Neural crest cell (in vitro differentiated cells): Measurements from ENCODE around the gene ENPP1. TPM values are rescaled to one million over a fixed set of nuclear protein-coding genes. Genes with fewer than 3 reads are reported as not detected.

Source experiments
- DNase-seq: peaks from one replicate; pipeline ENCODE4 v3.0.0; 2021; ENCODE audit warnings: low read depth, mixed read lengths, low spot score
- H3K27ac Mint-ChIP-seq: one replicate; pipeline ENCODE4 v1.8.0; 2021; ENCODE audit warnings: mild to moderate bottlenecking, mixed read lengths; ENCODE audit not compliant: unreplicated experiment
- H3K27me3 Mint-ChIP-seq: 2 replicates; pipeline ENCODE4 v1.8.0; 2021; ENCODE audit warnings: low read depth, mild to moderate bottlenecking, mixed read lengths
- H3K36me3 Mint-ChIP-seq: 2 replicates; pipeline ENCODE4 v1.8.0; 2021; ENCODE audit warnings: low read depth, mild to moderate bottlenecking, mixed read lengths
- H3K4me1 Mint-ChIP-seq: 2 replicates; pipeline ENCODE4 v1.8.0; 2021; ENCODE audit warnings: mixed read lengths
- H3K4me3 Mint-ChIP-seq: one replicate; pipeline ENCODE4 v1.8.0; 2021; ENCODE audit warnings: mild to moderate bottlenecking, mixed read lengths
- H3K9me3 Mint-ChIP-seq: 2 replicates; pipeline ENCODE4 v1.8.0; 2021; ENCODE audit warnings: mixed read lengths
- CTCF ChIP-seq: fragments of 200-600 bp; sonication (generic); conservative IDR thresholded peaks from 2 replicates; pipeline ENCODE4 v1.5.0; 2021; ENCODE audit warnings: antibody characterized with exemption, mild to moderate bottlenecking
- total RNA-seq: library from RNA; stranded (reverse); gene quantifications from 2 replicates; pipeline ENCODE4 v1.2.1, GENCODE V29; 2021

The ENPP1 gene
- total RNA-seq, 1 donor from 2014 or later = 4.9 TPM

- DNase-seq = no peak
- no peak for TF ChIP-seq CTCF
- H3K4me3 Mint-ChIP-seq = no peak overlapping the region
These were observed 11.8 kb downstream of the ENPP1 start for GRCh38 chr6:131819572-131820124.

GRCh38 chr6:131821010-131821807, 13.4 kb downstream of the ENPP1 start:
- no peak for DNase-seq
- peaks cover 12% of the 10 kb centered on the region for H3K4me1 Mint-ChIP-seq
- no peak for TF ChIP-seq CTCF
- no peak overlapping the region for H3K27ac Mint-ChIP-seq
- H3K36me3 Mint-ChIP-seq = no peaks in the 10 kb centered on the region
- H3K4me3 Mint-ChIP-seq = no peak overlapping the region
- no peaks in the 10 kb centered on the region for H3K27me3 Mint-ChIP-seq
- no peaks in the 10 kb centered on the region for H3K9me3 Mint-ChIP-seq

More at GRCh38 chr6:131819572-131820124, 11.8 kb downstream of the ENPP1 start:
- no peak overlapping the region for H3K27ac Mint-ChIP-seq
- H3K9me3 Mint-ChIP-seq = no peaks in the 10 kb centered on the region
- H3K27me3 Mint-ChIP-seq = no peaks in the 10 kb centered on the region
- peaks cover 12% of the 10 kb centered on the region for H3K4me1 Mint-ChIP-seq
- H3K36me3 Mint-ChIP-seq = no peaks in the 10 kb centered on the region

GRCh38 chr6:131822119-131822518, 14.3 kb downstream of the ENPP1 start:
- Mint-ChIP-seq H3K4me1 (peaks cover 12% of the 10 kb centered on the region), H3K27ac (no peak overlapping the region), H3K27me3 (no peaks in the 10 kb centered on the region), H3K4me3 (no peak overlapping the region), H3K36me3 (no peaks in the 10 kb centered on the region), H3K9me3 (no peaks in the 10 kb centered on the region)
- DNase-seq = no peak
- no peak for TF ChIP-seq CTCF

- Mint-ChIP-seq H3K4me1 (peaks cover 12% of the 10 kb centered on the region), H3K27ac (no peak overlapping the region)
These were observed 15.6 kb downstream of the ENPP1 start for GRCh38 chr6:131823276-131823902.

GRCh38 chr6:131825946-131826345, 18.1 kb downstream of the ENPP1 start:
- no peaks in the 10 kb centered on the region for H3K9me3 Mint-ChIP-seq
- DNase-seq = no peak
- no peak overlapping the region for H3K27ac Mint-ChIP-seq
- H3K4me3 Mint-ChIP-seq = no peak overlapping the region
- no peaks in the 10 kb centered on the region for H3K27me3 Mint-ChIP-seq
- peaks cover 8% of the 10 kb centered on the region for H3K4me1 Mint-ChIP-seq
- TF ChIP-seq CTCF = no peak
- peaks cover 3% of the 10 kb centered on the region for H3K36me3 Mint-ChIP-seq

More at GRCh38 chr6:131823276-131823902, 15.6 kb downstream of the ENPP1 start:
- Mint-ChIP-seq H3K4me3 (no peak overlapping the region), H3K27me3 (no peaks in the 10 kb centered on the region), H3K9me3 (no peaks in the 10 kb centered on the region), H3K36me3 (no peaks in the 10 kb centered on the region)
- TF ChIP-seq CTCF = no peak
- no peak for DNase-seq
